NCI-H1105 treated with DMSO at 0.1 percent for 48 hours (cell line): ENCODE data around the gene DAO.

Experiments
- DNase-seq: peaks from one replicate; lab custom pipeline; 2025; lab: John Stamatoyannopoulos, UW

The DAO gene

GRCh38 chr12:108875682-108876361, 4.1 kb upstream of the DAO start:
- DNase-seq: no peak

- DNase-seq: no peak
Measured at GRCh38 chr12:108876550-108876949, 3.3 kb upstream of the DAO start.

- DNase-seq: no peak
Measured at GRCh38 chr12:108881953-108882352, 2.1 kb downstream of the DAO start.

GRCh38 chr12:108884116-108885012, 4.5 kb downstream of the DAO start:
- no peak for DNase-seq

- DNase-seq: no peak
Measured at GRCh38 chr12:108886873-108887629, 7.2 kb downstream of the DAO start.

- peak; percentile 1 for DNase-seq
Measured at GRCh38 chr12:108888031-108888430, 8.1 kb downstream of the DAO start.

- no peak for DNase-seq
Measured at GRCh38 chr12:108890208-108890607, 10.3 kb downstream of the DAO start.

- no peak for DNase-seq
Measured at GRCh38 chr12:108895220-108895802, 15.4 kb downstream of the DAO start.

- DNase-seq: no peak
Measured at GRCh38 chr12:108896336-108896735, 16.4 kb downstream of the DAO start.

GRCh38 chr12:108896817-108897216, 16.9 kb downstream of the DAO start:
- DNase-seq: no peak

- no peak for DNase-seq
Measured at GRCh38 chr12:108899145-108899544, 19.3 kb downstream of the DAO start.

GRCh38 chr12:108905725-108906124, 25.8 kb downstream of the DAO start:
- no peak for DNase-seq

GRCh38 chr12:108906971-108907370, 27.1 kb downstream of the DAO start:
- no peak for DNase-seq

- no peak for DNase-seq
Measured at GRCh38 chr12:108907839-108908351, 28.0 kb downstream of the DAO start.

- DNase-seq: no peak
Measured at GRCh38 chr12:108910336-108910735, 30.4 kb downstream of the DAO start.

GRCh38 chr12:108911915-108912314, 32.0 kb downstream of the DAO start:
- no peak for DNase-seq

GRCh38 chr12:108912361-108912760, 32.5 kb downstream of the DAO start:
- DNase-seq: no peak

GRCh38 chr12:108914121-108914531, 34.2 kb downstream of the DAO start:
- DNase-seq: no peak

- DNase-seq: no peak
Measured at GRCh38 chr12:108915632-108916133, 35.8 kb downstream of the DAO start.

- DNase-seq: no peak
Measured at GRCh38 chr12:108916336-108916735, 36.4 kb downstream of the DAO start.

- DNase-seq: no peak
Measured at GRCh38 chr12:108918206-108918605, 38.3 kb downstream of the DAO start.
